SK-N-SH (cell line): ENCODE data around the gene STARD3. TPM values are rescaled to one million over a fixed set of nuclear protein-coding genes. Genes with fewer than 3 reads are reported as not detected.

Source experiments
- CTCF ChIA-PET: fragments of 300-600, 350-600 bp; formaldehyde crosslinking; extraction: SDS; loops from one replicate; lab custom pipeline; 2021; lab: Yijun Ruan, JAX
- POLR2A ChIA-PET: fragments of 350-600 bp; sonication (Branson Sonifier 250); formaldehyde crosslinking; extraction: SDS; loops from one replicate; lab custom pipeline; 2020; ENCODE audit warnings: antibody characterized with exemption, inconsistent platforms; lab: Yijun Ruan, JAX
- DNase-seq: peaks from one replicate; pipeline ENCODE4 v3.0.0; 2012
- H2AFZ ChIP-seq: fragments of 200-600 bp; sonication (generic); 2 replicates; pipeline ENCODE4 v1.8.1; 2016; ENCODE audit warnings: antibody characterized with exemption, mild to moderate bottlenecking, low read depth
- H3F3A ChIP-seq: fragments of 200-600 bp; sonication (generic); replicated peaks from 2 replicates; pipeline ENCODE3; 2016; ENCODE audit warnings: antibody characterized with exemption, mild to moderate bottlenecking; ENCODE audit not compliant: insufficient read depth
- H3K27ac ChIP-seq, 2 experiments: fragments of 200-500 bp in 1 of 2; fragments of 200-600 bp in 1 of 2; sonication (Bioruptor generic) in 1 of 2; sonication (generic), shearing (Covaris generic) in 1 of 2; 2 replicates each; pipeline versions ENCODE4 v1.5.1 to v1.6.1; 2014 to 2016; ENCODE audit warnings: low read depth in 2 of 2, inconsistent platforms in 1 of 2, low read length in 1 of 2, mild to moderate bottlenecking in 1 of 2, mixed read lengths in 1 of 2
- H3K27me3 ChIP-seq: fragments of 200-600 bp; sonication (generic), shearing (Covaris generic); 2 replicates; pipeline ENCODE4 v1.6.1; 2016; ENCODE audit warnings: mixed run types; ENCODE audit not compliant: insufficient read depth
- H3K36me3 ChIP-seq, 2 experiments: fragments of 200-500 bp in 1 of 2; fragments of 200-600 bp in 1 of 2; sonication (Bioruptor generic) in 1 of 2; sonication (generic) in 1 of 2; replicated peaks in 1 of 2; 2 replicates each; pipeline versions ENCODE3 to v1.5.1; 2014 to 2016; ENCODE audit warnings: low read length in 1 of 2, mild to moderate bottlenecking in 1 of 2; ENCODE audit not compliant: insufficient read depth in 2 of 2, control insufficient read depth in 1 of 2
- H3K4me1 ChIP-seq, 2 experiments: fragments of 200-500 bp in 1 of 2; fragments of 200-600 bp in 1 of 2; sonication (Bioruptor generic) in 1 of 2; sonication (generic), shearing (Covaris generic) in 1 of 2; 2 replicates each; pipeline versions ENCODE4 v1.5.1 to v1.6.1; 2014 to 2016; ENCODE audit warnings: low read depth in 1 of 2, low read length in 1 of 2, mixed run types in 1 of 2; ENCODE audit not compliant: insufficient read depth in 2 of 2, control insufficient read depth in 1 of 2
- H3K4me2 ChIP-seq: fragments of 200-600 bp; sonication (generic), shearing (Covaris generic); 2 replicates; pipeline ENCODE4 v1.6.1; 2017; ENCODE audit warnings: mixed run types
- H3K4me3 ChIP-seq, 2 experiments: fragments of 200-500 bp in 1 of 2; fragments of 200-600 bp in 1 of 2; sonication (Bioruptor generic) in 1 of 2; sonication (generic), shearing (Covaris generic) in 1 of 2; 2 replicates each; pipeline versions ENCODE4 v1.5.1 to v1.8.1; 2014 to 2016; ENCODE audit warnings: low read depth in 2 of 2, inconsistent platforms in 1 of 2, low read length in 1 of 2, mild to moderate bottlenecking in 1 of 2, mixed read lengths in 1 of 2, moderate library complexity in 1 of 2
- H3K79me2 ChIP-seq: fragments of 200-600 bp; sonication (generic); 2 replicates; pipeline ENCODE4 v1.8.1; 2017; ENCODE audit warnings: mild to moderate bottlenecking; ENCODE audit not compliant: insufficient read depth
- H3K9ac ChIP-seq: fragments of 200-600 bp; sonication (generic); 2 replicates; pipeline ENCODE4 v1.6.1; 2017; ENCODE audit warnings: mixed run types
- H3K9me2 ChIP-seq: fragments of 200-600 bp; sonication (generic); 2 replicates; pipeline ENCODE4 v1.6.1; 2017; ENCODE audit warnings: mixed run types
- H3K9me3 ChIP-seq: fragments of 200-600 bp; sonication (generic); 2 replicates; pipeline ENCODE4 v1.6.1; 2017; ENCODE audit warnings: mixed run types, mild to moderate bottlenecking, moderate library complexity
- H4K20me1 ChIP-seq: fragments of 200-600 bp; sonication (generic); 2 replicates; pipeline ENCODE4 v1.6.1; 2017; ENCODE audit warnings: mild to moderate bottlenecking, mixed run types; ENCODE audit not compliant: insufficient read depth
- CTCF ChIP-seq: fragments of 200-600 bp; sonication (generic); IDR thresholded peaks from 2 replicates; pipeline ENCODE4 v1.6.1; 2017; ENCODE audit warnings: antibody characterized with exemption, mild to moderate bottlenecking, moderate library complexity
- FOXJ3 ChIP-seq: sonication (generic); formaldehyde crosslinking; IDR thresholded peaks from 2 replicates; pipeline ENCODE4 v1.5.1; 2020; ENCODE audit warnings: mild to moderate bottlenecking, missing genetic modification reagents
- FOXM1 ChIP-seq: IDR thresholded peaks from 2 replicates; pipeline ENCODE4 v1.4.0; 2012; ENCODE audit warnings: low read depth, mild to moderate bottlenecking
- GATA2 ChIP-seq: sonication (generic); formaldehyde crosslinking; IDR thresholded peaks from 2 replicates; pipeline ENCODE4 v1.5.0; 2020; ENCODE audit warnings: mild to moderate bottlenecking, missing genetic modification reagents
- IRF3 ChIP-seq: fragments of 150-350 bp; IDR thresholded peaks from 2 replicates; pipeline ENCODE4 v1.6.1; 2016; ENCODE audit warnings: mild to moderate bottlenecking, low read depth, low read length
- JUND ChIP-seq: IDR thresholded peaks from 2 replicates; pipeline ENCODE4 v1.4.0; 2012
- NFIC ChIP-seq: IDR thresholded peaks from 2 replicates; pipeline ENCODE4 v1.4.0; 2012; ENCODE audit warnings: borderline replicate concordance
- NRF1 ChIP-seq: IDR thresholded peaks from 2 replicates; pipeline ENCODE4 v1.6.1; 2012; ENCODE audit warnings: low read depth, mild to moderate bottlenecking, low read length
- PBX3 ChIP-seq: IDR thresholded peaks from 2 replicates; pipeline ENCODE4; 2012
- REST ChIP-seq: IDR thresholded peaks from 2 replicates; pipeline ENCODE4 v1.6.1; 2012; ENCODE audit warnings: mild to moderate bottlenecking, low read depth, low read length, moderate library complexity
- RXRA ChIP-seq: IDR thresholded peaks from 2 replicates; pipeline ENCODE4 v1.4.0; 2012; ENCODE audit warnings: low read depth, mild to moderate bottlenecking, borderline replicate concordance
- WGBS: methylation state at CpG from one replicate; pipeline ENCODE4 v1.1.6; 2017; ENCODE audit warnings: low lambda C conversion rate; 5-methylcytosine and 5-hydroxymethylcytosine counted together
- polyA plus RNA-seq, 3 experiments: library from polyadenylated mRNA; depleted of rRNA; stranded (reverse); fragments of >200 nt; gene quantifications; 2 replicates each; pipeline ENCODE4 v1.2.3, GENCODE V29; 2012

The STARD3 gene
- polyA plus RNA-seq, 1 of the 3 experiments (the other 2 are of a cell fraction), result 76.8 TPM

- Histone ChIP-seq H3K9me2 (no peaks in the 10 kb centered on the region), H3K4me2 (no peak overlapping the region), H3K4me3 (no peak overlapping the region), H3K9me3 (no peaks in the 10 kb centered on the region), H2AFZ (no peak overlapping the region), H3F3A (no peaks in the 10 kb centered on the region), H3K4me1 (no peaks in the 10 kb centered on the region), H3K9ac (no peak overlapping the region), H3K27me3 (no peaks in the 10 kb centered on the region; the same call in 1 of the 2 replicates), H3K36me3 (no peaks in the 10 kb centered on the region), H3K79me2 (no peaks in the 10 kb centered on the region), H3K27ac (no peak overlapping the region), H4K20me1 (no peaks in the 10 kb centered on the region)
- TF ChIP-seq RXRA (no peak), REST (no peak), GATA2 (CRISPR knock-in tag) (no peak), NFIC (no peak), NRF1 (no peak), FOXM1 (no peak), JUND (no peak), FOXJ3 (no peak), PBX3 (no peak), CTCF (no peak), IRF3 (no peak)
- WGBS, result 79% methylated on average over 10 of the region's 10 CpGs
- POLR2A ChIA-PET, result interaction anchor here (1.6 kb wide), 1 partner anchor 18 kb away, joined by 3 read pairs; no protein-coding TSS in a partner anchor
- no peak for DNase-seq
- CTCF ChIA-PET, result no interaction called here
Observed at GRCh38 chr17:39711851-39712250, 74.9 kb downstream of the STARD3 start.

Other genes with a start within 250 kb of the STARD3 start
- gene FBXL20, start 235.5 kb upstream of the STARD3 start, polyA plus RNA-seq (2012; rRNA removed), result 2.2 and 2.7 TPM in 2 replicates
- 12.3 and 19.9 TPM in 2 replicates for gene MED1, start 185.9 kb upstream of the STARD3 start, polyA plus RNA-seq (2012; rRNA removed)
- gene CDK12, start 175.7 kb upstream of the STARD3 start, polyA plus RNA-seq (2012; rRNA removed), result 11.6 and 15.7 TPM in 2 replicates
- not detected in 2 replicates for gene NEUROD2, start 29.2 kb upstream of the STARD3 start, polyA plus RNA-seq (2012; rRNA removed)
- gene PPP1R1B, start 10.2 kb upstream of the STARD3 start, polyA plus RNA-seq (2012; rRNA removed), result 0.05 and 0.07 TPM in 2 replicates
- 0.43 and 0.67 TPM in 2 replicates for gene TCAP, start 28.2 kb downstream of the STARD3 start, polyA plus RNA-seq (2012; rRNA removed)
- 0.05 and 0.07 TPM in 2 replicates for gene PNMT, start 31.3 kb downstream of the STARD3 start, polyA plus RNA-seq (2012; rRNA removed)
- gene PGAP3, start 50.9 kb downstream of the STARD3 start, polyA plus RNA-seq (2012; rRNA removed), result 20.9 and 25.8 TPM in 2 replicates
- gene ERBB2, start 62.9 kb downstream of the STARD3 start, polyA plus RNA-seq (2012; rRNA removed), result 1.9 and 2.6 TPM in 2 replicates
- 100 and 105 TPM in 2 replicates for gene MIEN1, start 93.4 kb downstream of the STARD3 start, polyA plus RNA-seq (2012; rRNA removed)
- gene GRB7, start 100.8 kb downstream of the STARD3 start, polyA plus RNA-seq (2012; rRNA removed), result not detected in 2 replicates
- gene IKZF3, start 227.2 kb downstream of the STARD3 start, polyA plus RNA-seq (2012; rRNA removed), result not detected in 2 replicates
- not detected in 2 replicates for gene ZPBP2, start 231.1 kb downstream of the STARD3 start, polyA plus RNA-seq (2012; rRNA removed)